GM03348 (cell line): ENCODE measurements around the gene SEC24B.
"Not testable (repeated sequence)": the region's sequence is repeated elsewhere in the genome, so short reads cannot be mapped to it uniquely, and the experiment has no call there.

Experiments
- DNase-seq: peaks from one replicate; pipeline ENCODE4 v3.0.0; 2012; ENCODE audit warnings: low spot score

The SEC24B gene

GRCh38 chr4:109506890-109507289 lies 73.3 kb downstream of the SEC24B start:
- DNase-seq = no peak

- no peak for DNase-seq
Measured at GRCh38 chr4:109510687-109511086, 77.1 kb downstream of the SEC24B start.

- DNase-seq = no peak
Measured at GRCh38 chr4:109511414-109511813, 77.8 kb downstream of the SEC24B start.

- not testable (repeated sequence) for DNase-seq
Measured at GRCh38 chr4:109513368-109513767, 79.8 kb downstream of the SEC24B start.

- no peak for DNase-seq
Measured at GRCh38 chr4:109532182-109532581, 98.6 kb downstream of the SEC24B start.

- no peak for DNase-seq
Measured at GRCh38 chr4:109545401-109545800, 111.8 kb downstream of the SEC24B start.

GRCh38 chr4:109547394-109547793 lies 113.8 kb downstream of the SEC24B start:
- DNase-seq = no peak

GRCh38 chr4:109548655-109549054 lies 115.0 kb downstream of the SEC24B start:
- peak; percentile 42 for DNase-seq

GRCh38 chr4:109552237-109552636 lies 118.6 kb downstream of the SEC24B start:
- no peak for DNase-seq

- DNase-seq = no peak
Measured at GRCh38 chr4:109553130-109553529, 119.5 kb downstream of the SEC24B start.

GRCh38 chr4:109554971-109555370 lies 121.4 kb downstream of the SEC24B start:
- DNase-seq = peak; percentile 6

- no peak for DNase-seq
Measured at GRCh38 chr4:109557433-109557832, 123.8 kb downstream of the SEC24B start.

GRCh38 chr4:109558095-109558494 lies 124.5 kb downstream of the SEC24B start:
- DNase-seq = not testable (repeated sequence)

- peak; percentile 70 for DNase-seq
Measured at GRCh38 chr4:109559625-109559982, 126.0 kb downstream of the SEC24B start.

GRCh38 chr4:109559983-109560686 lies 126.5 kb downstream of the SEC24B start, which contains the start of gene MCUB:
Gene MCUB, plus strand, starts transcription at chr4:109560246. Its CDS starts 92 bp downstream, at chr4:109560338.
- DNase-seq = peak; percentile 96

GRCh38 chr4:109560687-109561461 lies 127.3 kb downstream of the SEC24B start:
- DNase-seq = peak; percentile 83

- DNase-seq = no peak
Measured at GRCh38 chr4:109562457-109563239, 129.0 kb downstream of the SEC24B start.

- no peak for DNase-seq
Measured at GRCh38 chr4:109571494-109571893, 137.9 kb downstream of the SEC24B start.

GRCh38 chr4:109572154-109572553 lies 138.5 kb downstream of the SEC24B start:
- no peak for DNase-seq

- no peak for DNase-seq
Measured at GRCh38 chr4:109574443-109574850, 140.8 kb downstream of the SEC24B start.

- no peak for DNase-seq
Measured at GRCh38 chr4:109574931-109575804, 141.6 kb downstream of the SEC24B start.

GRCh38 chr4:109576462-109576861 lies 142.8 kb downstream of the SEC24B start:
- no peak for DNase-seq
